Thymus (tissue), 11 donors: ENCODE data around the gene INTS7. TPM values are rescaled to one million over a fixed set of nuclear protein-coding genes. Genes with fewer than 3 reads are reported as not detected.
"Not testable (repeated sequence)": the region's sequence is repeated elsewhere in the genome, so short reads cannot be mapped to it uniquely, and the experiment has no call there.

Source experiments
- DNase-seq, 9 donors: peaks; one replicate each; pipeline ENCODE4 v3.0.0-alpha.2; 2013; ENCODE audit warnings: low spot score in 9 of 9, low read depth in 6 of 9, missing footprints in 1 of 9
- H3K27ac ChIP-seq, 2 donors: one replicate each; pipeline ENCODE4 v1.5.1; 2013; ENCODE audit warnings: control low read depth in 1 of 2, low read depth in 1 of 2, low read length in 1 of 2, mild to moderate bottlenecking in 1 of 2, moderate library complexity in 1 of 2
- H3K27me3 ChIP-seq, 2 donors: one replicate each; pipeline ENCODE4 v1.5.1; 2013; ENCODE audit warnings: low read length in 1 of 2; ENCODE audit not compliant: control insufficient read depth in 2 of 2, insufficient read depth in 1 of 2
- H3K36me3 ChIP-seq, 2 donors: one replicate each; pipeline ENCODE4 v1.5.1; 2013; ENCODE audit warnings: low read length in 1 of 2, mild to moderate bottlenecking in 1 of 2, moderate library complexity in 1 of 2; ENCODE audit not compliant: control insufficient read depth in 2 of 2, insufficient read depth in 2 of 2
- H3K4me1 ChIP-seq, 2 donors: one replicate each; pipeline ENCODE4 v1.5.1; 2013; ENCODE audit warnings: low read length in 2 of 2; ENCODE audit not compliant: control insufficient read depth in 2 of 2, insufficient read depth in 2 of 2
- H3K4me3 ChIP-seq, 2 donors: one replicate each; pipeline ENCODE4 v1.5.1; 2013; ENCODE audit warnings: low read length in 2 of 2, control low read depth in 1 of 2, mild to moderate bottlenecking in 1 of 2
- H3K9me3 ChIP-seq, 2 donors: one replicate each; pipeline ENCODE4 v1.5.1; 2013; ENCODE audit warnings: low read length in 1 of 2, mild to moderate bottlenecking in 1 of 2; ENCODE audit not compliant: control insufficient read depth in 2 of 2, insufficient read depth in 1 of 2
- WGBS: extraction: QIAGEN DNeasy Blood & Tissue Kit; methylation state at CpG from one replicate; pipeline ENCODE4 v1.1.7; 2013; 5-methylcytosine and 5-hydroxymethylcytosine counted together
- polyA plus RNA-seq: library from polyadenylated mRNA; stranded (reverse); fragments of 200-250 nt; gene quantifications from one replicate; pipeline ENCODE4 v1.2.3, GENCODE V29; 2013
- total RNA-seq: library from RNA; stranded (reverse); fragments of 120-200 nt; gene quantifications from one replicate; pipeline ENCODE4 v1.2.4, GENCODE V29; 2013
- donor health status: healthy.

The INTS7 gene
- total and polyA plus RNA-seq, 2 donors = 9.7 to 15.4 TPM

- not testable (repeated sequence) for H3K4me1 ChIP-seq, H3K9me3 ChIP-seq, H3K4me3 ChIP-seq, DNase-seq, H3K27me3 ChIP-seq, H3K27ac ChIP-seq, H3K36me3 ChIP-seq
- WGBS = 98% methylated on average over 5 of the region's 5 CpGs
These were observed 97.9 kb downstream of the INTS7 start for GRCh38 chr1:211937422-211937821.

- no peak overlapping the region for H3K4me3 ChIP-seq
- no peaks in the 10 kb centered on the region for H3K9me3 ChIP-seq
- no peaks in the 10 kb centered on the region for H3K27me3 ChIP-seq
- DNase-seq = peak in 1 of 9 donors; percentile 25
- WGBS = 86% methylated on average over 6 of the region's 6 CpGs
- peaks cover 0 to 2% of the 10 kb centered on the region in 2 donors for H3K4me1 ChIP-seq
- H3K36me3 ChIP-seq = no peaks in the 10 kb centered on the region
- no peak overlapping the region for H3K27ac ChIP-seq
These were observed 99.8 kb downstream of the INTS7 start for GRCh38 chr1:211935448-211935970.

GRCh38 chr1:211933946-211934714 is 101.2 kb downstream of the INTS7 start:
- Histone ChIP-seq H3K4me3 (no peak overlapping the region), H3K36me3 (no peaks in the 10 kb centered on the region), H3K27ac (no peak overlapping the region), H3K9me3 (no peaks in the 10 kb centered on the region), H3K27me3 (no peaks in the 10 kb centered on the region), H3K4me1 (peaks cover 0 to 5% of the 10 kb centered on the region in 2 donors)
- no peak for DNase-seq
- 74% methylated on average over 7 of the region's 7 CpGs for WGBS

- no peak overlapping the region for H3K27ac ChIP-seq
These were observed 102.5 kb downstream of the INTS7 start for GRCh38 chr1:211932933-211933254.

GRCh38 chr1:211932231-211932932 is 103.0 kb downstream of the INTS7 start:
- whole genome bisulfite sequencing = 95% methylated on average over 9 of the region's 9 CpGs

More at GRCh38 chr1:211932933-211933254, 102.5 kb downstream of the INTS7 start:
- no peaks in the 10 kb centered on the region for H3K36me3 ChIP-seq
- H3K4me3 ChIP-seq = no peak overlapping the region
- H3K9me3 ChIP-seq = no peaks in the 10 kb centered on the region
- H3K4me1 ChIP-seq = peaks cover 0 to 3% of the 10 kb centered on the region in 2 donors
- H3K27me3 ChIP-seq = no peaks in the 10 kb centered on the region
- no peak for DNase-seq

GRCh38 chr1:211929683-211930082 is 105.7 kb downstream of the INTS7 start:
- WGBS = 97% methylated on average over 2 of the region's 2 CpGs
- DNase-seq = no peak
- Histone ChIP-seq H3K4me3 (no peak overlapping the region), H3K27me3 (no peaks in the 10 kb centered on the region), H3K9me3 (no peaks in the 10 kb centered on the region), H3K4me1 (peaks cover 0 to 3% of the 10 kb centered on the region in 2 donors), H3K27ac (no peak overlapping the region), H3K36me3 (no peaks in the 10 kb centered on the region)

More at GRCh38 chr1:211932231-211932932, 103.0 kb downstream of the INTS7 start:
- DNase-seq = no peak
- no peak overlapping the region for H3K27ac ChIP-seq
- no peaks in the 10 kb centered on the region for H3K9me3 ChIP-seq
- no peaks in the 10 kb centered on the region for H3K27me3 ChIP-seq
- H3K4me1 ChIP-seq = peaks cover 0 to 3% of the 10 kb centered on the region in 2 donors
- H3K36me3 ChIP-seq = no peaks in the 10 kb centered on the region
- H3K4me3 ChIP-seq = no peak overlapping the region

- Histone ChIP-seq H3K27me3 (no peaks in the 10 kb centered on the region), H3K27ac (no peak overlapping the region), H3K4me3 (no peak overlapping the region), H3K36me3 (no peaks in the 10 kb centered on the region), H3K9me3 (no peaks in the 10 kb centered on the region), H3K4me1 (peaks cover 0 to 3% of the 10 kb centered on the region in 2 donors)
- WGBS = 93% methylated on average over 9 of the region's 9 CpGs
- DNase-seq = no peak
These were observed 106.2 kb downstream of the INTS7 start for GRCh38 chr1:211928993-211929637.

GRCh38 chr1:211928290-211928801 is 107.0 kb downstream of the INTS7 start:
- H3K4me3 ChIP-seq = no peak overlapping the region

More at GRCh38 chr1:211928290-211928801, 107.0 kb downstream of the INTS7 start:
- Histone ChIP-seq H3K9me3 (no peaks in the 10 kb centered on the region), H3K27me3 (no peaks in the 10 kb centered on the region), H3K27ac (no peak overlapping the region), H3K4me1 (peaks cover 0 to 3% of the 10 kb centered on the region in 2 donors), H3K36me3 (no peaks in the 10 kb centered on the region)
- 99% methylated on average over 1 of the region's 1 CpG for WGBS
- no peak for DNase-seq
